GM18520 (cell line): ENCODE measurements around the gene DDX47.
"Not testable (repeated sequence)": the region's sequence is repeated elsewhere in the genome, so short reads cannot be mapped to it uniquely, and the experiment has no call there.

Experiments
- ATAC-seq: cut with Tn5 transposase; IDR thresholded peaks from one replicate; pipeline ENCODE4 v1.9.1; 2021; ENCODE audit not compliant: unreplicated experiment

The DDX47 gene

GRCh38 chr12:12871587-12872138 lies 58.5 kb downstream of the DDX47 start:
- no peak for ATAC-seq

DNA sequence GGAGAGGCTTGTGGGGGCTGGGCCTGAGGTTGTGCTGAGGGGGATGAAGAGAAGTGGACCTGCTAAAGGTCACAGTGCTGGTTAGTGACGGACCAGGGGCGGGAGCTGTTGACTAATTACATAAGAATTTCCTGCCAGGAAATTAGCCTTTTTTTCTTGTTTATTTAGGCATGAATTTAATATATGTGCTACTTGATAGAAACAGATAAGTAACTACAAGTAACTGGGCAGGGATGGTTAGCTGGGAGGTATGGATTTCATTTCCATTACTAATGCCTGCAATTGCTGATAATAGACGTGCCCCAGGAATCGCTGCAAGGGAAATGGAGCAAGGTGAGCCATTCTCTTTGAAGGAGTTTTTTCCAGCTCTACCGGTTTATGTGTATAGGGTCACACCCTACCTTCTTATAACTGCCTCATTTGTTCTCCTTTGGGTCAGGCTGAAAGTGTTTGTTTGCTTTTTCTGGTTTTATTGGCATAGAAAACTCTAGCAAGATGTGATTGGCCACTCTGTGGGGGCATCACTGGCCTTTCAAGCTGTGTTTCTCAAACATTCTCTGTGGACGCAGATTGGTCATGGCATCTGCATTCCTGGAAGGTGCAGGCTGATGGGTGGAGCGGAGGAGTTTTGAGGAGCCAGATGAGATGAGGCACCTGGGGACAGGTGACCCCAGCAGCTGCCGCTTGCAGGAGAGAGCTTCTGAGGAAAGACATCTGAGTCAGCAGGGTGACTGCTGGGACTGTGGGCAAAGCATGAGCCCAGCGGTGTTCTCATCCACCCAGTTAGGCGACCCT lies 59.2 kb downstream of the DDX47 start:
- ATAC-seq, result no peak

DNA sequence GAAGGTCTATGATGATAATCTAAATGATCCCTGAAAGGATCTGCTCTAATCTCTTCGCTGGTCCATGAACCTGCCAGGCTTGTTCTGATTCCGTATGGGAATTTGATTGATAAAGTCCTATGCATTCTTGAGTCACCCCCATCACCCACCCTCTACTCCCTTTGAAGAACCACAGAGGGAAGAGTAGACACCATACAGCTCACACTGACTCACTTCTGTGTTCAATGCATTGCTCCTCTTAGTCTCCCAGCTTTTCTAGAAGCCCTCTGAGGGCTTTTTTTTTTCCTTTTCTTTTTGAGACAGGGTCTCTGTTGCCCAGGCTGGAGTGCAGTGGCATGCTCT lies 59.8 kb downstream of the DDX47 start:
- ATAC-seq, result no peak

- no peak for ATAC-seq
These were observed 60.9 kb downstream of the DDX47 start for GRCh38 chr12:12874029-12874428.

- ATAC-seq, result not testable (repeated sequence)
These were observed 62.2 kb downstream of the DDX47 start for GRCh38 chr12:12875301-12875700.

- no peak for ATAC-seq
These were observed 64.1 kb downstream of the DDX47 start for GRCh38 chr12:12877153-12877768.

DNA sequence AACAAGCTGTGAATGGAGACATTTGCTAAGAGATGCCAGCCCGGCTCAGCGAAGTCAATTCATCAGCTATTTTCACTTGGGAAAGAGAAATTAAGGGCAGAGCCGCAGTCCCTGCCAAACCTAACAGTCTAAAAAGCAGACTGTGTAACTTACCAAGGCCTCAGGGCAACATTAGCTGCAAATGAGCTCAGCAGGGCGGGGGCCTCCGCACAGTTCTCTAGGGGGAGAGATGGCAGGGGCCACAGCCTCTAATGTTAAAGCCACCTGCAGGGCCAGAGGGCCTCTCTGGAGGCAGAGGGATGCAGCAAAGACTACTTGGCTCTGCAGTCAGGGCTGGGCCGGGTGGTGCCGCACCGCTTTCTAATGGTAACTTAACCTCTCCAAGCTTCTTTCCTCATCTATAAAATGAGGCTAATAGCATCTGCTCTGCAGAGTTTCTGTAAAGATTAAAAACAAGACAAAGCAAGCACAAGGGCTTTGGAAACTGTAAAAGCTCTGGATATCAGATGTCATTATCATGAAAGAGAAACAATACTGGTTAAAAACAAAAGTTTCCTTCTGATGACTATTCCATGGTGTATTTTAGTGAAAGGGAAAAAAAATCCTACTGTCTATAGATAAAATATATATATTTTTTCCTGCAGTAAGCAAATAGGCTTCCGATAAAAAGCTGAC lies 64.8 kb downstream of the DDX47 start:
- ATAC-seq, result no peak
